GM12891 (cell line): ENCODE results near the gene RNF152.

Experiments
- DNase-seq: peaks from one replicate; pipeline ENCODE4 v3.0.0; 2011; ENCODE audit warnings: low spot score; ENCODE audit not compliant: insufficient read length
- FAIRE-seq: peaks from 2 replicates; lab custom pipeline; 2011; peaks lifted over from hg19 to GRCh38; lab: Jason Lieb, UNC
- PAX5 ChIP-seq: IDR thresholded peaks from 2 replicates; pipeline ENCODE4 v1.6.1; 2011; ENCODE audit warnings: low read length, moderate library complexity, mild to moderate bottlenecking; ENCODE audit not compliant: insufficient read depth, severe bottlenecking
- POLR2A ChIP-seq: IDR thresholded peaks from 2 replicates; pipeline ENCODE4 v1.6.1; 2011; ENCODE audit warnings: low read depth, low read length, control low read depth
- POLR2AphosphoS5 ChIP-seq: IDR thresholded peaks from 2 replicates; pipeline ENCODE4 v1.6.1; 2011; ENCODE audit warnings: low read depth, low read length, control low read depth
- POU2F2 ChIP-seq: IDR thresholded peaks from 2 replicates; pipeline ENCODE4 v1.6.1; 2011; ENCODE audit warnings: low read depth, mild to moderate bottlenecking, control low read depth, low read length, moderate library complexity
- SPI1 ChIP-seq: IDR thresholded peaks from 2 replicates; pipeline ENCODE4 v1.6.1; 2011; ENCODE audit warnings: low read depth, low read length, control low read depth
- TAF1 ChIP-seq: IDR thresholded peaks from 2 replicates; pipeline ENCODE4 v1.6.1; 2011; ENCODE audit warnings: low read depth, low read length, control low read depth

Gene RNF152

DNA sequence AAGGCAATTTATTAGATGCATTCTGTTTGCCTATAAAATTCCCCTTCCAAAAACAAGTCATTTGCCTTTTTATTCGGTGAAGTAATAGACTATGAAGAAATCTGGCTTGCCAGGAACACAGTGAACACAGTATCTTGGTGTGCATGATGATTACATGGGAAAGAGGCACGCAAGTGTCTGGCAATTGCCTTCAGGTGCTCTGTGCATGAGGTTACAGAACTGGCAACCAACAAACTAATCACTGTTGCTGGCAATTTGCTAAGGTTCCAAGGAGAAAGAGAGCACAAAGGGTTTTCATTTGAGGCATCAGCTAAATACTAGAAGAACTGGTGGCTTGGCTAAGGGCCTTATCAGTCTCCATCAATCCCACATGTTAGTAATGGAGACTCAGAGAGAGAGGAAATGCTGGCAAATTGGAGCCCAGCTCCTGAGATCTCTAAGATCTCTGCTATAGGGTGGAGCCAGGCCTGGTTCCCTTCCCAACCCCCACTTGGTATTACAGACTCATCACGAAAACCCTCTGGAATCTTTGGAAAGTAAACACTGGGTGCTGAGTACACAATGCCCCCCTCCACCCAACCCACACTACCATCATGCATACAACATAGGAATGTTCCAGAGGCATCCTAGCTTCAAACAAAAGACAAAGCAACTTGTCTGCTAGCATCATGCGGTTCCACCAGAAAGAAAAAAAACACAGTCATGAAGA lies 10.4 kb downstream of the RNF152 start:
- TF ChIP-seq POLR2A (no peak), TAF1 (no peak), SPI1 (no peak), PAX5 (no peak), POU2F2 (no peak), POLR2AphosphoS5 (no peak)
- FAIRE-seq (no peak), DNase-seq (no peak)

DNA sequence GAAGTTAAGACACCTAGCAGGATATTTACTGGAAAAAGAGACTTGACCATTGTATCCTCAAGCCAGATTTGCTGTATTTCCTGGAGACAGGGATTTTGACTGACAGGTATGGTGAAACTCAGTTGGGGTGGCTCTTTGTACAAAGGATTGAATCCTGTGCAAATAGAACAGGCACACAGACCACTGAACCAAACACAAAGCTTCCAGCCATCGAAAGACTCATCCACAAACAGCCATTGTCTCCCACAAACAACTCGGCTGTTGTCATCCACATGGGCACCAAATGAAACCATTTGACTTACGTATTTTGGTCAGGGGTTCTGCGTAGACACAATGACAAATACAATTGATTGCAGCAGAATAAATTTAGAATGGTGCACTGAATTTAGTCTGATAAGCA lies 15.9 kb downstream of the RNF152 start:
- TF ChIP-seq POU2F2 (no peak), POLR2AphosphoS5 (no peak), SPI1 (no peak), TAF1 (no peak), PAX5 (no peak), POLR2A (no peak)
- no peak for FAIRE-seq
- DNase-seq: no peak

DNA sequence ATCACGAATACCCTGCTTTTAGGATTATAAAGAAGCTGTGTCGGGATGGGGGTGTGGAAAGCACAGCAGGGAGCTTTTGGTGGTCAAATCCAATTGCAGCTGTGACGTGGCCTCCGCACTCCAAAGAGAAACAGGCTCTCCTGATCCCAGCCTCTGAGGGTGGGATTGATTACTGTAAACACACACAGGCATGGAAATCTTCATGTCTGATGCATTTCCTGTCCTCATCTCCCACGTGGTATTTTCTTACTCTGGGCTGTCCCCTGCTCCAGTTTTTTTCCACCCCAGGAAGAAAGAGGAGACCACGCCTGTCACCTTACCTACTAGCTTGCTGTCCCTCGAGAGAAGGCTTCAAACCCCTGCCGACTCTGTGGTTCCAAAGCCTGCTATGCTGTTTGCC lies 22.7 kb downstream of the RNF152 start:
- FAIRE-seq (no peak), DNase-seq (no peak)
- TF ChIP-seq POU2F2 (no peak), POLR2AphosphoS5 (no peak), SPI1 (no peak), TAF1 (no peak), PAX5 (no peak), POLR2A (no peak)

DNA sequence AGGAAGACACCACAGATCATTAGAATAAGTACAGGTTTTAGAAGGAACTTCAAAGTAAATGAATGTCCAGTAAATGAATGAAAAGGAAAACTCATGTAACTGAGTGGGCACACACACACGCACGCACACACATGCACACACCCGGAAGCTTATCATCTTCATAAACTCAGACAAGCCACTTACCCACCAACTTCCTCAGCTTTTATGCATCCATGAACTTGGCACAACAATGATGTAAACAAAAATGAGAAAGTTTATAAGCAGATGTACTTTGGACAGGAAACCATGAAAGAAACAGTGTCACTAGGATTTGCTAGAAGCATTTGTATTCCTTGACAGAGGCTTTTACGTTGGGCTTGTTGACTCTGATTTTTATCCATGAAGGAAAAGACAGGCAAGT lies 23.2 kb downstream of the RNF152 start:
- DNase-seq: no peak
- no peak for FAIRE-seq
- TF ChIP-seq PAX5 (no peak), TAF1 (no peak), POU2F2 (no peak), POLR2AphosphoS5 (no peak), POLR2A (no peak), SPI1 (no peak)

DNA sequence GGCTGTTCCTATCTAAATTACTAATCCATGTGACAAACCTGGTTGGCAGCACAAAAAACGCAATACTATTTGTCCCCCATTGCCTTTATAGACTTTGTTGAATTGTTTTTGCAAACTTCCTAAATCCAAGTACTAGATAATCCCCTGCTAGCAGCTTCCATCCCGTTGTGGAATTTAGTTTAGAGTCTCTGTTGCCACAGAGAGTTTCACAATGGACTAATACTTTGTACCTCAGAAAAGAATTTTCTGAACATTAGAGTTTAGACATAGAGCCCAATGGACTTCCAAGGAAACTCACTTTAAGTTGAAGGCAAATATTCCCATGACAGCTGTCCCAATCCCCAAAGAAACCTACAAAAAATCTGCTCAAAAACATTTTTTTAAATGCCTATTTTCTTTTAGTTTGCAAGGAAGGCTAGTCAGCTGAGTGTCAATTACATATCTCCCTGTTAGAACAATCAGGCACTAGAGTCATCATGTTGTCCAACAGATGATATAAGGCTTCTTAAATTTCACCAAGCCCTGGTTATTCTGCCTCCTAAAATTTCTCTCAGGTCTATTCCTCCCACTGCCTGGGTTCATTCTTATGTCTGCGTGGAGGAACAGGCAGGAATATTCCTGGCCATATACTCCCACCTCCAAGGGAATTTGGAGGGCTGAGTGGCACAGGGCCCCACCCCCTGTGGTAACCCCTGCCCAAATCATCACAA lies 27.2 kb downstream of the RNF152 start:
- DNase-seq (no peak), FAIRE-seq (no peak)
- TF ChIP-seq SPI1: no peak
- no peak for TF ChIP-seq POU2F2
- no peak for TF ChIP-seq POLR2A
- TF ChIP-seq PAX5: no peak
- no peak for TF ChIP-seq TAF1
- TF ChIP-seq POLR2AphosphoS5: no peak

DNA sequence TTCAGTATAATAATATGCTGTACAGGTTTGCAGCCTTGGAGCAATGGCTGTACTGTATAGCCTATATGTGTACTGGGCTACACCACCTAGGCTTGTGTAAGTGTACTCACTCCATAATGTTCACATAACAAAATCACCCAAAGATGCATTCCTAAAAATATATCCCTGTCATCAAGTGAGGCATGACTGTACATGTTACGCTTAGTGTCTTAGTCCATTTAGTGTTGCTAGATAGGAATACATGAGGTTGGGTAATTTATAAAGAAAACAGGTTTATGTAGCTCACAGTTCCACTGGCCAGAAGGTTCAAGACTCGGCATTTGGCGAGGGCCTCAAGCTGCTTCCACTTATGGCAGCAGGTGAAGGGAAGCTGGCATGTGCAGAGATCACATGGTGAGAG lies 31.4 kb downstream of the RNF152 start:
- FAIRE-seq: no peak

DNA sequence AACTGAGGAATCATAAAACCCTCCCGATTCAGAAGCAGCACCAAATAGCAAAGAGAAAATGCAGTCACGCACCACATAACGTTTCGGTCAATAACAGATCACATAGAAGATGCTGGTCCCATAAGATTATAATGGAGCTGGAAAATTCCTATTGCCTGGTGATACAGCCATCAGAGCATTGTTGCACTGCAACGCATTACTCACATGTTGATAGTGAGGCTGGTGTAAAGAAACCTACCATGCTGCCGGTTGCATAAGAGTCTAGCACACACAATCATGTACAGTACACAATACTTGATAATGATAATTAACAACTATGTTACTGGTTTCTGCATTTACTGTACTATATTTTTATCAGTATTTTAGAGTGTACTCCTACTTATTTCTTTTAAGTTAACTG lies 32.5 kb downstream of the RNF152 start:
- no peak for DNase-seq
- no peak for FAIRE-seq
- no peak for TF ChIP-seq SPI1
- TF ChIP-seq PAX5: no peak
- no peak for TF ChIP-seq POU2F2
- no peak for TF ChIP-seq TAF1
- TF ChIP-seq POLR2A: no peak
- TF ChIP-seq POLR2AphosphoS5: no peak

More for the DNA sequence above, 31.4 kb downstream of the RNF152 start:
- DNase-seq: no peak
- TF ChIP-seq POU2F2 (no peak), PAX5 (no peak), TAF1 (no peak), POLR2AphosphoS5 (no peak), POLR2A (no peak), SPI1 (no peak)

DNA sequence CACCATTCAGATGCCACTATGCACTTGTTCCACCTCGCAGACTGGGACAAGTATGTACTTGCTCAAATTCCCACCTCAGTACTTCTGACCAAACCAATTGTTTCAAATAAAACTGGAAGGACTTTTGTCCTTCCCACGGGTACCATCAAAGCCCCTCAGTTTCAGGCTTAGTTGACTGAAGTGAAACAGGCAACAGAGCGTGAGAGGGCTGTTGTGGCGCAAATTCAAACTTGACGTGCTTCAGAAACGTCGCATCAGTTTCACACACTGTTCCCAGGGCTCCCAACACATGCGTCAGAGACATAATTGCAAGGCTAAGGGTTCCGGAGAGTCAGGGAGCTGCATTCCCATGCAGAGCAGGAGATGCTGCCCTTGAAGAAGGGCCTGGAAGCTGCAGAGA lies 33.7 kb downstream of the RNF152 start:
- FAIRE-seq: no peak
- no peak for TF ChIP-seq POLR2A
- no peak for TF ChIP-seq POU2F2
- no peak for TF ChIP-seq POLR2AphosphoS5
- no peak for TF ChIP-seq SPI1
- TF ChIP-seq TAF1: no peak
- TF ChIP-seq PAX5: no peak

DNA sequence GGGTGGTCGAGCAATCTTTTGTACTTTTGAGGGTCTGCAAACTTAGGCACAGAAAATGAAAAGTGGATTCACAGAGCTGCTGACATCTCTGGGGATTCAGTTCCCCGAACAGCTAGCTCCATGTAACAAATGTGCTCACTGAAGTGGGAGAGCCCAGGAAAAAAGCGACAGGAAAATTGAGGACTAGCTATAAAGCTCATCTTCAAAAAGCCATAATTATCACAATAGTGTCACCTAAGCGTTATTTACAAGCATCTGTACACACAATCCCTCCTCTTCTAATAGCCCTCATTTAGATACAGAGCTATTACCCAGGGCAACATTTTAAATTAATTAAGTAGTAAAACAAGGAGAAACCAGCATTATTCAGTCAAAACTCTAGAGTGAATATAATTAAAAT lies 36.1 kb downstream of the RNF152 start:
- TF ChIP-seq POLR2A (no peak), PAX5 (no peak), SPI1 (no peak), POLR2AphosphoS5 (no peak), POU2F2 (no peak), TAF1 (no peak)
- DNase-seq (no peak), FAIRE-seq (no peak)

More for the DNA sequence above, 33.7 kb downstream of the RNF152 start:
- DNase-seq: no peak
